SU-DHL-6 (cell line): ENCODE data around the gene ATP6V0D1.

ENCODE experiments used
- H2AFZ ChIP-seq: fragments of 200-600 bp; sonication (generic); 2 replicates; pipeline ENCODE4 v1.6.1; 2014; ENCODE audit warnings: low read depth, mild to moderate bottlenecking, moderate library complexity, mixed read lengths, antibody characterized with exemption, low read length; ENCODE audit not compliant: severe bottlenecking
- H3F3A ChIP-seq: fragments of 200-600 bp; shearing (Covaris generic); 2 replicates; pipeline ENCODE4 v1.6.0; 2016; ENCODE audit warnings: antibody characterized with exemption, mild to moderate bottlenecking; ENCODE audit not compliant: insufficient read depth
- H3K27ac ChIP-seq: fragments of 200-600 bp; sonication (generic); 2 replicates; pipeline ENCODE4 v1.5.1; 2016; ENCODE audit warnings: low read depth, mild to moderate bottlenecking, low read length, moderate library complexity, mixed read lengths
- H3K27me3 ChIP-seq: fragments of 200-600 bp; sonication (generic), shearing (Covaris generic); 2 replicates; pipeline ENCODE4 v1.6.0; 2014; ENCODE audit warnings: mild to moderate bottlenecking, low read length
- H3K36me3 ChIP-seq: fragments of 200-600 bp; sonication (generic); 2 replicates; pipeline ENCODE4 v1.6.1; 2014; ENCODE audit warnings: mild to moderate bottlenecking, low read length, mixed read lengths
- H3K4me2 ChIP-seq: fragments of 300-600, 200-600 bp; shearing (Covaris generic), sonication (generic); 2 replicates; pipeline ENCODE4 v1.6.0; 2014; ENCODE audit warnings: low read length, low read depth, mild to moderate bottlenecking; ENCODE audit not compliant: poor library complexity, severe bottlenecking
- H3K4me3 ChIP-seq: fragments of 200-600 bp; sonication (generic); 2 replicates; pipeline ENCODE4 v1.5.1; 2014; ENCODE audit warnings: antibody characterized with exemption, low read length, mild to moderate bottlenecking, mixed read lengths; ENCODE audit not compliant: insufficient read depth, poor library complexity, severe bottlenecking
- H3K79me2 ChIP-seq: fragments of 200-600 bp; sonication (generic); 2 replicates; pipeline ENCODE4 v1.6.1; 2014; ENCODE audit warnings: mild to moderate bottlenecking, low read length, moderate library complexity; ENCODE audit not compliant: insufficient read depth
- H3K9ac ChIP-seq: fragments of 200-600 bp; sonication (generic); 2 replicates; pipeline ENCODE4 v1.7.0; 2014; ENCODE audit warnings: mild to moderate bottlenecking, low read length
- H3K9me2 ChIP-seq: fragments of 200-600 bp; sonication (generic); replicated peaks from 2 replicates; pipeline ENCODE4 v1.6.1; 2014; ENCODE audit warnings: low read length; ENCODE audit not compliant: insufficient read depth
- H3K9me3 ChIP-seq: fragments of 200-600 bp; sonication (generic); 2 replicates; pipeline ENCODE4 v1.6.1; 2014; ENCODE audit warnings: low read length, mixed read lengths; ENCODE audit not compliant: insufficient read depth
- H4K20me1 ChIP-seq: fragments of 200-600 bp; sonication (generic); 2 replicates; pipeline ENCODE4 v1.6.1; 2014; ENCODE audit warnings: low read depth, mild to moderate bottlenecking, antibody characterized with exemption, low read length, moderate library complexity, mixed read lengths
- EZH2phosphoT487 ChIP-seq: fragments of 200-600 bp; sonication (generic), shearing (Covaris generic); conservative IDR thresholded peaks from 2 replicates; pipeline ENCODE4 v1.6.1; 2018; ENCODE audit warnings: mild to moderate bottlenecking, antibody characterized with exemption, low read length, moderate library complexity, mixed read lengths
- TF ChIP-seq, protein P1 (sequence below): fragments of 200-600 bp; sonication (generic); IDR thresholded peaks from one replicate; pipeline ENCODE4 v1.5.1; 2017; ENCODE audit warnings: antibody characterized with exemption, mild to moderate bottlenecking, low read length, moderate library complexity; ENCODE audit not compliant: insufficient read depth, poor library complexity, severe bottlenecking

Gene ATP6V0D1

DNA sequence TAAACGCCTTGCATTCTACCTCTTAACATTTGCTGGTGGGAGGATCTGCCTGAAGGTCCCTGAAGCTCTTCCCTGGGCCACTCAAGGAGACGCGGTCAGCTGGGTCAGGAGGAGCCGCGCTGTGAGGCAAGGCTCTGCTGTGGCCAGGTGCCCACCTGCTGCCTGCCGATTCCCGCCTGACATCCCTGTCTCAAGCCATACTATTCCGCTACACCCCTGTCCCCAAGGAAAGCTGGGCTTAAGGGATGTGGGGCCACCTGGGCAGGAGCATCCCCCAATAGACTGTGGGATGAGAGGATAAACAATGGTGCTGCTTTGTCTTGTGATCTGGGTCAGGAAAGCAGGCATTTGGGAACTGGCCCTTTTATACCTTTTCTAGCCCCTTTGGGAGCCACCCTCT lies 92.8 kb downstream of the ATP6V0D1 start:
- H3K9me2 ChIP-seq: no peaks in the 10 kb centered on the region
- H3K9me3 ChIP-seq: no peaks in the 10 kb centered on the region
- H3K36me3 ChIP-seq: no peaks in the 10 kb centered on the region

More for the DNA sequence above, 92.8 kb downstream of the ATP6V0D1 start:
- Histone ChIP-seq H3F3A (no peaks in the 10 kb centered on the region), H3K79me2 (no peaks in the 10 kb centered on the region), H3K4me3 (no peak overlapping the region), H3K4me2 (no peak overlapping the region), H2AFZ (no peak overlapping the region), H3K27me3 (no peaks in the 10 kb centered on the region), H3K27ac (no peak overlapping the region), H3K9ac (no peak overlapping the region), H4K20me1 (no peaks in the 10 kb centered on the region)
- no peak for TF ChIP-seq EZH2phosphoT487
- TF ChIP-seq, protein P1, sequence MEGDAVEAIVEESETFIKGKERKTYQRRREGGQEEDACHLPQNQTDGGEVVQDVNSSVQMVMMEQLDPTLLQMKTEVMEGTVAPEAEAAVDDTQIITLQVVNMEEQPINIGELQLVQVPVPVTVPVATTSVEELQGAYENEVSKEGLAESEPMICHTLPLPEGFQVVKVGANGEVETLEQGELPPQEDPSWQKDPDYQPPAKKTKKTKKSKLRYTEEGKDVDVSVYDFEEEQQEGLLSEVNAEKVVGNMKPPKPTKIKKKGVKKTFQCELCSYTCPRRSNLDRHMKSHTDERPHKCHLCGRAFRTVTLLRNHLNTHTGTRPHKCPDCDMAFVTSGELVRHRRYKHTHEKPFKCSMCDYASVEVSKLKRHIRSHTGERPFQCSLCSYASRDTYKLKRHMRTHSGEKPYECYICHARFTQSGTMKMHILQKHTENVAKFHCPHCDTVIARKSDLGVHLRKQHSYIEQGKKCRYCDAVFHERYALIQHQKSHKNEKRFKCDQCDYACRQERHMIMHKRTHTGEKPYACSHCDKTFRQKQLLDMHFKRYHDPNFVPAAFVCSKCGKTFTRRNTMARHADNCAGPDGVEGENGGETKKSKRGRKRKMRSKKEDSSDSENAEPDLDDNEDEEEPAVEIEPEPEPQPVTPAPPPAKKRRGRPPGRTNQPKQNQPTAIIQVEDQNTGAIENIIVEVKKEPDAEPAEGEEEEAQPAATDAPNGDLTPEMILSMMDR: no peak
